Inflammatory macrophage treated with lipopolysaccharide for 4 hours (primary cell): Measurements from ENCODE around the gene DRG1.
A peak's percentile ranks its signal among the peaks of the same experiment; 100 is the strongest.
"Not testable (repeated sequence)": the region's sequence is repeated elsewhere in the genome, so short reads cannot be mapped to it uniquely, and the experiment has no call there.

Source experiments
- DNase-seq: peaks from one replicate; pipeline ENCODE4 v3.0.0-alpha.2; 2020

DRG1 gene

GRCh38 chr22:31443516-31443915 lies 44.1 kb downstream of the DRG1 start:
- DNase-seq: no peak

DNA sequence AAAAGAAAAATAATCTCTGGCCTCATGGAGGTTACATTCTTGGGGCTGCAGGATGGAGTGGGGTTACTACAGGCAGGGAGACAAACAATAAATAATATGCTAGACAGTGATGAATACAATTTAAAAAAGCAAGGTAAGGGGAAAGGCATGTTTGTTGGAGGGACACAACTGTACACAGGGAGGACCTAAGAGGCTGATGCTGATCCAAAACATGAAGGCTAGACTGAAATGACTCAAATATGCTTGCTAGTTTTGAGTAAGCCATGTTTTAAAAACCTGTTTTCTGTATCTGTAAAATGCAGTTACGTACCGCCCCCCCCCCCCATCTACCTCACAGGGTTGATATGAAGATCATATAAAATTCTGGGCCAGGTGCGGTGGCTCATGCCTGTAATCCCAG lies 46.2 kb downstream of the DRG1 start:
- no peak for DNase-seq

DNA sequence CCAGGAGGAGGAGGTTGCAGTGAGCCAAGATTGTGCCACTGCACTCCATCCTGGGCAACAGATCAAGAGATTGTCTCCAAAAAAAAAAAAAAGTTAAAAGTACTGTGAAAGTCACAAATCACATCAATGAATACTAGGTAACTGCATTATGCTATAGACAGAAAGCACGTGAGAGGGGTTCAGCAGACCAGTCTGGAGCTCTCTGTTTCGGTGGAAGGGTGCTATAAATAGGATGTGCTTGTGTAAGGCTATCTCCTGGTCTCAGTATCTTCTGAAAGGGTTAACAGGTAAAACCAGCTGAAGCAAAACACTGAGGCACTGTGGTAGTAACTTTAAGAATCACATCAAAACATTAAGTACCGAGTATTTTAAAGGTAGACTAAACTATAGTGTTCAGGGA lies 46.8 kb downstream of the DRG1 start:
- no peak for DNase-seq

- no peak for DNase-seq
These were observed 47.4 kb downstream of the DRG1 start for GRCh38 chr22:31446767-31447166.

DNA sequence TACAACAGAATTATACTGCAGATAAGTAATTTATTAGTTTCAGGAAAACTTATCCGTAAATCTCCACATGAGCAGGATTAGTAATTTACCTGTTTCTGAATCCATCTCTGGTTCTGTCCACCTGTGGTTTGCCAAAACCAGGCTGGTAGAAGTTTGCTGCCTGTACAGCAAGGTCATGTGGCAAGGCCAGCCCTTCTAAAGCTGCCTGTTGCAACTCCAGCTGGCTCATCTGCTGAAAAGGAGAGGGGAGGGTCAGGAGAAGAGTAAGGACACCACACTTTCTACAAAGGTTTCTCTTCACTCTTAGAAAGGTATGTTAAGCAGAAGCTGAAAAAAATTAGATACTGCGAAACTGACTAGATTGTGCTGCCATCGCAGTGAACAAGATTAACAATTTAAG lies 47.9 kb downstream of the DRG1 start:
- no peak for DNase-seq

DNA sequence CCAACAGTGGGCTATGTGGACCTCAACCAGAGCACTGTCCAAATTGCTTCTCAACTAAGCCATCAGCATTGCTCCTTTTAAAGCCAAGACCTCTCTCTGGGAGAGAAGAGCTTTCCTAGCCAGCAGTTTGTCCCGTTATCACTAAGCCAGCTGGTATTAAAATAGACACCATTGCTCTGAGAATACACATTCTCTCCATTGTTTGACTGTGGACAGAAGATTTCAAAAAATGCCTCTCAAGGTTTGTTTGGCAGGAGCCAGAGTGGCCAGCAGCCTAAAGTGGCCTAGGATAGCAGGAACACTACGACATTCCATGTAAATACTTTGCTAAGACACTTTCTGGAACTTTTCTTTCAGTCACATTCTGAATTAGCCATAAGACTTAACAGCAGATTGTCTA lies 49.0 kb downstream of the DRG1 start:
- DNase-seq: no peak

GRCh38 chr22:31449506-31449905 lies 50.1 kb downstream of the DRG1 start:
- DNase-seq: no peak

DNA sequence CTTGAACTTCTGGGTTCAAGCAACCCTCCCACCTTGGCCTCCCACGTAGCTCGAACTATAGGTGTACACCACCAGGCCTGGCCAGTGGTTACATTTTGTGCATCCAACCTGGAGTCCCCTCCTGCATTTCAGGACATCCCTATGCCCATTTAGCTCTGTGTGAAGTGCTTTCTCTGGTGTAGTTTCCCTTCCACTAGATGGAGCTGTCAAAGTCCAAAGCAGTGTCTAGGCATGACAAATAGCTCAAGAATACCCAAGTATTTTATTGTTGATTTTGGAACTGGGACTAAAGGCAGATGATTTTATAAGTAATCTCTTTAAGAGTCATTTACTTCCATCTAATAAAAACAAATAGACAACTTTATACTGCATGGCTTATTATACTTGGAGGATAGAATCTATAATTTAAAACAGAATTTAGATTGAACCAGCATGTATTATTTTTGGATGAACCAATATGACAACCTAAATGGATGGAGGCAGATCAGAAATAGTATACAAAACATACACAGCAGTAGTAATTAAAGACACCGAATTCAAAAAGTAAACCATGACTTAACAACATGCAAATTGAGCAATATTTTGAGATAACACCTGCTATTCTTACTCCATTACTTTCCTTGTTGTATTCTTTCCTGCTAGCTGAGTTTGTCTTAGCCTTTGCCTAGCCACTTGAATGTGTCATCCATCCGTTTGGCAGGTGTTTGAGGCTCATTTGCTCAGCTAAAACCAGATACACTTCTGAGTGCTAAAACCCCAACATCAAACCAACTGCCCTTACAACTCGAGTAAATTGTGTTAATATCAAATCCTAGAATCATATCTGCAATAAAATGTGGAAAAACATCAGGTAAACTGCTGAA lies 52.5 kb downstream of the DRG1 start:
- DNase-seq: peak; percentile 29

GRCh38 chr22:31461699-31462098 lies 62.3 kb downstream of the DRG1 start:
- DNase-seq: no peak

- DNase-seq: no peak
These were observed 65.9 kb downstream of the DRG1 start for GRCh38 chr22:31465307-31465706.

DNA sequence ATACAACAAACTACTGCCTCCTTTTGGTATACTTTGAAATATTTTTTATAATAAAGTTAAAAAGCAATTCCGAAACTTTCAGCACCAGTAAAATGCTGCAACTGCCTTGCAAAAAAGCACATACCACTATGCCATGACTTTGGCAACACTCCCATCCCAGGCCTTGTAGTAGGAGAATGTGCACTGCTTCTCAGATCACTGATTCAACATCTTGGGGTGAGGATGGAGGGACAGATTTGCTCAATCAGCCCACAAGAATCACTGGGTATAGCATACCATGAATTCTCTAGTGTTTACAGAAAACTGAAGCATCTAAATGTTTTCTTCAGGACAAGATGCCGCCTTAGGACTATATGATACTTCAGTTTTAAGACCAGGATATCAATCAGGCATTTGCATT lies 75.3 kb downstream of the DRG1 start:
- DNase-seq: no peak

GRCh38 chr22:31475800-31476199 lies 76.4 kb downstream of the DRG1 start:
- DNase-seq: no peak

GRCh38 chr22:31477329-31477728 lies 77.9 kb downstream of the DRG1 start:
- no peak for DNase-seq

- no peak for DNase-seq
These were observed 81.7 kb downstream of the DRG1 start for GRCh38 chr22:31481129-31481528.

- not testable (repeated sequence) for DNase-seq
These were observed 83.1 kb downstream of the DRG1 start for GRCh38 chr22:31482470-31482869.
